Lower leg skin (tissue), 4 donors: ENCODE results near the gene SLAIN2. TPM values are rescaled to one million over a fixed set of nuclear protein-coding genes. Genes with fewer than 3 reads are reported as not detected.

Experiments used
- DNase-seq, 2 donors: peaks; one replicate each; pipeline ENCODE4 v3.0.0-alpha.2; 2019; ENCODE audit warnings: low spot score in 2 of 2
- H3K4me3 ChIP-seq: fragments of 200-600 bp; sonication (generic); 2 replicates; pipeline ENCODE4 v1.5.1; 2017; ENCODE audit warnings: mild to moderate bottlenecking, low read depth; ENCODE audit not compliant: poor library complexity, severe bottlenecking
- CTCF ChIP-seq, 3 donors: fragments of 450-650 bp; IDR thresholded peaks; one replicate each; pipeline ENCODE4 v1.5.1; 2016; ENCODE audit warnings: antibody characterized with exemption in 3 of 3, mild to moderate bottlenecking in 3 of 3, moderate library complexity in 2 of 3
- POLR2A ChIP-seq, 2 donors: fragments of 450-650 bp; IDR thresholded peaks; one replicate each; pipeline ENCODE4 v1.6.1; 2016 to 2017; ENCODE audit warnings: antibody characterized with exemption in 2 of 2, mild to moderate bottlenecking in 1 of 2, moderate library complexity in 1 of 2
- WGBS, 2 donors: methylation state at CpG; one replicate each; pipeline ENCODE4 v1.1.5; 2018; 5-methylcytosine and 5-hydroxymethylcytosine counted together
- intact Hi-C: fragments of 100-400 bp; cut with DNase I; formaldehyde crosslinking; loops from one replicate; pipeline ENCODE4 v1.15.0; 2023; ENCODE audit warnings: low total_unique reads
- total RNA-seq, 4 donors: library from RNA; depleted of rRNA; stranded (reverse); fragments of >200 nt; gene quantifications; one replicate each; pipeline ENCODE4 v1.1.0, GENCODE V29; 2016

SLAIN2 gene
- total RNA-seq, 4 donors from 2014 or later = 75.4 to 201 (median 88.6) TPM

- WGBS, 2 donors = 90 to 91% methylated on average over 6 of the region's 6 CpGs
- intact Hi-C loops = no loop called here
- no peak for DNase-seq
- no peak overlapping the region for H3K4me3 ChIP-seq
- TF ChIP-seq CTCF (IDR thresholded peaks at IDR 0.05) = no peak
- no peak for TF ChIP-seq POLR2A (IDR thresholded peaks at IDR 0.05)
Measured at GRCh38 chr4:48400416-48400815, 59.1 kb downstream of the SLAIN2 start.

GRCh38 chr4:48403358-48403757 is 62.0 kb downstream of the SLAIN2 start:
- no peak overlapping the region for H3K4me3 ChIP-seq
- WGBS, 2 donors = 86 to 100% methylated on average over 3 to 5 of the region's 5 CpGs
- intact Hi-C loops = no loop called here
- no peak for TF ChIP-seq POLR2A (IDR thresholded peaks at IDR 0.05)
- no peak for TF ChIP-seq CTCF (IDR thresholded peaks at IDR 0.05)
- DNase-seq = no peak

GRCh38 chr4:48403779-48404178 is 62.5 kb downstream of the SLAIN2 start:
- intact Hi-C loops = no loop called here
- DNase-seq = no peak
- H3K4me3 ChIP-seq = no peak overlapping the region
- no peak for TF ChIP-seq CTCF (IDR thresholded peaks at IDR 0.05)
- no peak for TF ChIP-seq POLR2A (IDR thresholded peaks at IDR 0.05)
- WGBS, 2 donors = 89 to 92% methylated on average over 9 of the region's 9 CpGs

GRCh38 chr4:48405924-48406323 is 64.6 kb downstream of the SLAIN2 start:
- WGBS, 2 donors = 45 to 55% methylated on average over 3 of the region's 3 CpGs
- no peak for DNase-seq
- intact Hi-C loops = no loop called here
- TF ChIP-seq POLR2A (IDR thresholded peaks at IDR 0.05) = no peak
- H3K4me3 ChIP-seq = no peak overlapping the region

- intact Hi-C loops = no loop called here
- DNase-seq = no peak
- TF ChIP-seq POLR2A (IDR thresholded peaks at IDR 0.05) (no peak), CTCF (IDR thresholded peaks at IDR 0.05) (no peak)
- 79 to 91% methylated on average over 4 of the region's 4 CpGs for WGBS, 2 donors
- no peak overlapping the region for H3K4me3 ChIP-seq
Measured at GRCh38 chr4:48409203-48409602, 67.9 kb downstream of the SLAIN2 start.

- intact Hi-C loops = no loop called here
- DNase-seq = no peak
- WGBS, 2 donors = 86 to 87% methylated on average over 7 of the region's 7 CpGs
- TF ChIP-seq CTCF (IDR thresholded peaks at IDR 0.05) = no peak
- no peak for TF ChIP-seq POLR2A (IDR thresholded peaks at IDR 0.05)
- H3K4me3 ChIP-seq = no peak overlapping the region
Measured at GRCh38 chr4:48410812-48411211, 69.5 kb downstream of the SLAIN2 start.
